GM12872 (cell line): ENCODE data around the gene ALG14.

Source experiments
- TF ChIP-seq, protein P1 (sequence below): IDR thresholded peaks from 3 replicates; pipeline ENCODE4 v1.5.1; 2011; ENCODE audit warnings: low read depth, mild to moderate bottlenecking, low read length, moderate library complexity; ENCODE audit not compliant: insufficient read depth

Gene ALG14

DNA sequence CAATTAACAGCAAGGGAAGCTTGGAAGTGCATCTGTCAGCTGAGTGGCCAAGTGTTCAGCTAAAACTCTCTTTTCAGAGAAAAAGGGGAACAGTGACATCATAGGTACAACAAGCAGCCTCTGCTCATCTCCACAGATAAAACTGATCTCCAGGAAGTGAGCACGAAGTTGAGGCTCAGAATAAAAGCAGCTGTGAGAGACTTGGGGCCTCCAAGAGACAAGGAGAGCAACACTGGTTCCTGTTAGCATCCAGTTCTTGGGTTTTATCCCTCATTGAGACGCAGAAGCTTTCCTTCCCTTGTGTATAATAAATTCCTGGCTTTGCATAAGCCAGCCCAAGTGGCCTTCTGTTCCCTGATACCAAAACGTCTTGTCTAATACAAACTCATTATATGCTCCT lies 125.9 kb downstream of the ALG14 start:
- TF ChIP-seq, protein P1, sequence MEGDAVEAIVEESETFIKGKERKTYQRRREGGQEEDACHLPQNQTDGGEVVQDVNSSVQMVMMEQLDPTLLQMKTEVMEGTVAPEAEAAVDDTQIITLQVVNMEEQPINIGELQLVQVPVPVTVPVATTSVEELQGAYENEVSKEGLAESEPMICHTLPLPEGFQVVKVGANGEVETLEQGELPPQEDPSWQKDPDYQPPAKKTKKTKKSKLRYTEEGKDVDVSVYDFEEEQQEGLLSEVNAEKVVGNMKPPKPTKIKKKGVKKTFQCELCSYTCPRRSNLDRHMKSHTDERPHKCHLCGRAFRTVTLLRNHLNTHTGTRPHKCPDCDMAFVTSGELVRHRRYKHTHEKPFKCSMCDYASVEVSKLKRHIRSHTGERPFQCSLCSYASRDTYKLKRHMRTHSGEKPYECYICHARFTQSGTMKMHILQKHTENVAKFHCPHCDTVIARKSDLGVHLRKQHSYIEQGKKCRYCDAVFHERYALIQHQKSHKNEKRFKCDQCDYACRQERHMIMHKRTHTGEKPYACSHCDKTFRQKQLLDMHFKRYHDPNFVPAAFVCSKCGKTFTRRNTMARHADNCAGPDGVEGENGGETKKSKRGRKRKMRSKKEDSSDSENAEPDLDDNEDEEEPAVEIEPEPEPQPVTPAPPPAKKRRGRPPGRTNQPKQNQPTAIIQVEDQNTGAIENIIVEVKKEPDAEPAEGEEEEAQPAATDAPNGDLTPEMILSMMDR: no peak

DNA sequence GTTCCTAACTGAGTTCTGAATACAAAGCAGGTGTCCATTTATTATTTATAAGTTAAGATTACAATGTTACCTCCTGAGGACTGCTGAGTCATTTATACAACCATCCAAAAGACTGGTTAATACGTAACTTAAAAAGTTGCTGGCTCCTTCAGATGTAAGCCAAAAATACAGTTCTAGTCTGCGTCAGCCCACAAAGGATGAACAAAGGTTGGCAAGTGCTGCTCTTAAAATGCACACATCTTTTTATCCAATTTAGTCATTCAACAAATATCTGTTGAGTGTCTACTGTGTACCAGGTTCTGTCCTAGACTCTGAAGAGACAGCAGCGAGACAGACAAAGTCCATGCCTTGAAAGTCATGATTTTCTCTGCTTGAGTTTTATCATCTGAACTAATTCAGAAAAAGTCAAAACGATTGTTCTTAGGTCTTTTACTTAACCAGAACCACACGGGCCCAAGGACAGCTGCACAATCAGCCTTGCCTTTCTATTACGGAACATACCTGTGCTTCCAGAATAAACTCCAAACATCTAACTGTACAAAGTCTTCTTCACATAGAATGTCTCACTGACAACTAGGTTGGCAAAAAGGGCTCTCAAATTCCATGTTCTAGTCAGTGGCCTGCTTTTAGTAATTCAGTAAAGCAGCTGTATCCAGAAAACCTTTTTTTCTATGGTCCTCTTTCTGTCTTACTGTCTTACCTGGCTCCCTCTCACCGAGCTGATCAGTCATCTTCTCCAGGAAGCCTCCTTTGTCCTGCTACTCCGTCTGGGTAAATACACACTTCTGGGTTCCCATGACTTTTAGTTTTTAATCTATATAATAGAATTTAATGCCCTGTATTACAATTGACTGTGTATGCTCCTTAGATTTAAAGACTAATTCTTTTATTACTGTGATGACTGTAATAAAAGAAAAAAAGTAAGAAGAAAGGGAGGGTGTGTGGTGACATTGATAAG lies 130.3 kb downstream of the ALG14 start:
- TF ChIP-seq, protein P1: no peak

DNA sequence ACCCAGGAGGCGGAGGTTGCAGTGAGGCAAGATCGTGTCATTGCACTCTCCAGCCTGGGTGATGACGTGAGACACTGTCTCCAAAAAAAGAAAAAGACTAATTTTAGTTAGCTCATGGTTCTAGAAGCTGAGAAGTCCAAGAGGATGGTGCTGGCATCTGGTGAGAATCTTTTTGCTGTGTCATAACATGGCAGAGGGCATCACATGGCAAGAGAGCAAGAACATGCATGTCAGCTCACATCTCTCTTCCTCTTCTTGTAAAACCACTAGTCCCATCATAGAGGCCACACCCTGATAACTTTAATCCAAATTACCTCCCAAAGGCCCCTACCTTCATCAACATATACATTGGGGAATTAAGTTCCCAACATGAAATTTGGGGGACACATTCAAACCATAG lies 132.0 kb downstream of the ALG14 start:
- TF ChIP-seq, protein P1: no peak

DNA sequence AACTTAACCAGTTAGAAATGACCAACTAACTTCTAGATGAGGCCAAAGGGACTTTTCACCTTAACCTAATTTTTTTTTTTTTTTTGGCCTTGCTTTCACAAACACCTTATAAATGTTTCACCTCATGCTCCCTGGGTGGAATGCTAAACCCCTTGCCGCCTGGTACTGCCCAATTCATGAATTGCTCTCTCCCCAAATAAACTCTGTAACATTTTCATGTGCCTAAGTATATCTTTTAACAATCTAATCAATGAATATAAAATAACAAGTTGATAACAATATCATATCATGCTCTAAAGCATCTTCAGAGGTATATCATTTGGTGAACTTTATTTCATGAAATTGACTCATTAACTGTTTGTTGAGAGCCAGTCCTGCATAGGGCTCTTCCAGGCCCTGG lies 134.9 kb downstream of the ALG14 start:
- TF ChIP-seq, protein P1: no peak

DNA sequence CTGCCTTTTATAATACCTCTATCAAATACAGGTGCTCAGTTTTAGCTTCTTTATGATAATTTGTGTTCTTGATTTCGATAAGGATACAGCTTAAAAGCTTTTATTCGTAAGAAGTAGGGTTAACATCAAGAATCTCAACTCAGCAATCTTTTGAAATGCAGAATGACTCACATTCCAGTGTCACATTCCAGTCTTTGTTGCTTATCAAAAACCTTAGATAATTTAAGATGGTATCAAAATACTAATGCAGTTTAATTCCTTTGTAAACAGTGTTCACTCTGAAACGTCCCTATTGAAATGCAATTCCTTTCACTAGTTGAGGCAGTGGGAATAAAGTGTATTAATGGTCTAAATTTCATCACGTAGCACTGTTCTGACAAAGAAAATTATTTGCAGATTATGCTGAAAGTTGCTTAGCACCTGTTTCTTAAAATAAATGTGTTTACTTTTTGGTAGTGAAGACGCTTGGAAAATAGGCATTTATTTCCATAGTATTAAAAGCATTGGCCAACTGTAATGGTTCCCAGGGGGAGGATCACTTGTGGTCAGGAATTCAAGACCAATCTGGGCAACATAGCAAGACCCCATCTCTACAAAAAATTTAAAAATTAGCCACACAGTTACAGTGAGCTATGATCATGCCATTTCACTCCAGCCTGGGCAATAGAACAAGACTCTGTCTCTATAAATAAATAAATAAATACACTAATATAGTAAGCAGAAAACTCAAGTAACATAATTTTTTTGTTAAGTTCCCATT lies 135.7 kb downstream of the ALG14 start:
- TF ChIP-seq, protein P1: no peak

DNA sequence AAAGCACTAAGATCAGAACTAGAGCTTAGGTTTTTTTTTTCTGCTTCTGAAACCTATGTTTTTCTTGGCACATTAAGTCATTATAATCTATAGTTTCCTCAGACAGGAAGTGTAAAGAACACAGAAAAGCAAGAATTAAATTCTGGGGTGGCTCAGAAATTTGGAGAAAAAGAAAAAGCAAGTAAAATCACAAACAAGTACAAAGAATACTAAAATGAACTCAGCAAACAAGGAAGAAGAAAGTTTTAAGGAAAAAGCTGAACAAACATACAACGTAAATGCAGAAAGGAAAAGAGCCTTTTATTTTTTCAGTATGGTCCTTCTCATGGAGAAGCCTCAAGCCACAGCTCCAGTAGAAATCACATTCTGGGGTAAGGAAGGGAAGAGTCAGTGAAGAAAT lies 137.3 kb downstream of the ALG14 start:
- TF ChIP-seq, protein P1: no peak

DNA sequence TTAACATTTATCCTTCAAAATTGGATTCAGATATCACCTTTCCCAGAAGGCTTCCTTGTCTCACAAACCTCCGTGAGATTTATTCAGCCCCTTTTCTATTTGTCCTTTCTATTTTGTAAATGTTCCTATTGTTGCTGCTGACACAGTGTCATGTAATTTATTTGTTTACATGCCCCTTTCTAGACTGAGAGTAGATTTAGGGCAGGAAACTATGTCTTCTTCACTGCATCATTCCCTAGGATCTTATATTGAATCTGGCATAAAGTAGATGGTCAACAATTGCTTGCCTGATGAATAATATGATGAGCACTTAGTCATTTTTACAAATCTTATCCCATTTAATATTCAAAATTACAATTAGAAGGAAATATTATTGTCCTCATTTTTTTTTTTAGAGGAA lies 137.7 kb downstream of the ALG14 start:
- TF ChIP-seq, protein P1: no peak
